ENCODE data around the gene LMNA.

DNA sequence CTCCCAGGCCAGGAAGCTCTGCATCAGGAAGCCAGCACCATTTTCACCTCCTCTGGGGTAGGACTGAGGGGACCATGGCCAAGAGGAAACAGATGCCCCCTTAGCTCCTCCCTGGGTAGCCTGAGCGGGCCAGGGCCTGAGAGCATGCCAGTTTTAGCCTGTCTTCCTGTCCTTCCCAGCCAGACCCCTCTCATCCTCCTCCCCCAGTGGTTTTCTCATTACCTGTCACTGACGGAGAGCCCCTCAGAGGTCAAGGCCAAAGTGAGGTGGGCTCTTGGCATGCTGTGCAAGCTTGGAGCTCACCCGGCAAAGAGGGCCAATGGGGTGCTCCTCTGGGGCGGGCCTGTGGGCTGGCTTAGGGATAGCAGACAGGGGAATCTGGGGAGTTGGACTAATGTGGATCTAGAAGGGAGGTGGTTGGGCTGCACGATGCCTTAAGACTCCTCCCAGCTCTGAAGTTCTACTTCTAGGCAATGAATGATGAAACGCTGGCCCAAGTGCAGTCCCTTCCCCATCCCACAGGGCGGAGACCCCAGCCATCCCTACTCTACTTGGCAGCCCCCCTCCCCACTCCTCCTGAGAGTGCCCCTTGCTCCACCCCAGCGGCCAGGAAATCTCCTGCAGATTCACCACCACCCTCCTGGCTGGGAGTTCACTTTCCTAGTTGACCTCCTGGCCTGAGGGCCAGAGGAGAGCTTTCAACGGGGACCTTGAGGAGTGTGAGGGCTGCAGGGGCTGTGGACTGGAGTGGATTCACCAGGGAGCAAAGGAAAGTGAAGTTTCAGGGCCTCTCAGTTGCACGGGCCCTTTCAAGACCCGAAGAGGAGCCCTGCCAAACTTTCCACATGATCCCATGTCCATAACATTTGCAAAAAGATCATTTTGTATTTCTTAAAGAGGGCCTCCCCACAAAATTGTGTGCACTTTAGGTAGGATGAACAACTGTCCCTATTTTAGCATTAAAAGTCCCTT lies 9.4 kb upstream of the LMNA start:
- TF ChIP-seq FOXK1 (CRISPR knock-in tag; IDR thresholded peaks at IDR 0.05) (no peak), CTCF (IDR thresholded peaks at IDR 0.05) (no peak), CREB1 (CRISPR knock-in tag; IDR thresholded peaks at IDR 0.05) (no peak), KAT7 (CRISPR knock-in tag; IDR thresholded peaks at IDR 0.05; ENCODE audit: borderline replicate concordance) (no peak), ZNF219 (CRISPR knock-in tag; IDR thresholded peaks at IDR 0.05; ENCODE audit: borderline replicate concordance) (no peak), JUN (CRISPR knock-in tag; IDR thresholded peaks at IDR 0.05) (no peak), NFE2L1 (CRISPR knock-in tag; IDR thresholded peaks at IDR 0.05) (no peak), STAT6 (CRISPR knock-in tag; conservative IDR thresholded peaks at IDR 0.05; ENCODE audit: low read depth) (no peak), ELF4 (CRISPR knock-in tag; IDR thresholded peaks at IDR 0.05; ENCODE audit: low read depth) (no peak), USF2 (CRISPR knock-in tag; IDR thresholded peaks at IDR 0.05) (no peak)
- TF ChIP-seq, protein P1, sequence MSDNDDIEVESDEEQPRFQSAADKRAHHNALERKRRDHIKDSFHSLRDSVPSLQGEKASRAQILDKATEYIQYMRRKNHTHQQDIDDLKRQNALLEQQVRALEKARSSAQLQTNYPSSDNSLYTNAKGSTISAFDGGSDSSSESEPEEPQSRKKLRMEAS (CRISPR knock-in tag; IDR thresholded peaks at IDR 0.05): no peak
